ENCODE measurements around the gene CDK14. TPM values are rescaled to one million over a fixed set of nuclear protein-coding genes. Genes with fewer than 3 reads are reported as not detected.

Gene CDK14
- total and polyA plus RNA-seq, 2 donors (not counting 1 experiment from before 2014, with no cell fraction given) = 42.1 to 167 TPM

DNA sequence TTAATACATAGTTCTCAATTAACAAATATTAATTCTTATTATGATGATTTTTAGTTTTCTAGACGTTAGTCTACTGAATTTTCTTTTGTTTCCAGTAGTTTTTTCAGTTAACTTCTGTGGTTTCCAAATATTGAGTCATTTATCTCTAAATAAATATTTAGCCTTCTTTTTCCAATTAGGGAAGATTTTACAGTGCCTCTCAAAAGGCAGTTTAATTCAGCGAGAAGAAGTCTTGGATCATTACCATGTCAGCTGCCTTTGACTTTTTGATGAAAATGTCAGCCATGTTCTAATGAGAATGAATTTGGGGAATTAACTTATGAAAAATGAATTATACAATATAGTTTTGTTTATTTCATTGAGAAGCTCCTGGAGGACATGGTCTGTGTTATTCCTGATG lies 90.0 kb downstream of the CDK14 start:
- TF ChIP-seq, protein P1, sequence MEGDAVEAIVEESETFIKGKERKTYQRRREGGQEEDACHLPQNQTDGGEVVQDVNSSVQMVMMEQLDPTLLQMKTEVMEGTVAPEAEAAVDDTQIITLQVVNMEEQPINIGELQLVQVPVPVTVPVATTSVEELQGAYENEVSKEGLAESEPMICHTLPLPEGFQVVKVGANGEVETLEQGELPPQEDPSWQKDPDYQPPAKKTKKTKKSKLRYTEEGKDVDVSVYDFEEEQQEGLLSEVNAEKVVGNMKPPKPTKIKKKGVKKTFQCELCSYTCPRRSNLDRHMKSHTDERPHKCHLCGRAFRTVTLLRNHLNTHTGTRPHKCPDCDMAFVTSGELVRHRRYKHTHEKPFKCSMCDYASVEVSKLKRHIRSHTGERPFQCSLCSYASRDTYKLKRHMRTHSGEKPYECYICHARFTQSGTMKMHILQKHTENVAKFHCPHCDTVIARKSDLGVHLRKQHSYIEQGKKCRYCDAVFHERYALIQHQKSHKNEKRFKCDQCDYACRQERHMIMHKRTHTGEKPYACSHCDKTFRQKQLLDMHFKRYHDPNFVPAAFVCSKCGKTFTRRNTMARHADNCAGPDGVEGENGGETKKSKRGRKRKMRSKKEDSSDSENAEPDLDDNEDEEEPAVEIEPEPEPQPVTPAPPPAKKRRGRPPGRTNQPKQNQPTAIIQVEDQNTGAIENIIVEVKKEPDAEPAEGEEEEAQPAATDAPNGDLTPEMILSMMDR (IDR thresholded peaks at IDR 0.05) = no peak
- TF ChIP-seq EZH2 (IDR thresholded peaks at IDR 0.05; ENCODE audit: borderline replicate concordance, insufficient read depth, low read depth, low read length, poor library complexity, severe bottlenecking) = no peak
- no peak overlapping the region for H2AFZ ChIP-seq (ENCODE audit: insufficient read depth, low read depth, low read length, poor library complexity, severe bottlenecking)
- Mint-ChIP-seq H3K4me1 (peaks cover 32% of the 10 kb centered on the region), H3K9me3 (ENCODE audit: insufficient read depth) (no peaks in the 10 kb centered on the region), H3K27me3 (no peaks in the 10 kb centered on the region), H3K27ac (no peak overlapping the region), H3K4me3 (no peak overlapping the region)
- WGBS (ENCODE audit: insufficient coverage) = no CpG with 5 or more reads among the region's 2 CpGs
- POLR2A ChIA-PET = interaction anchor here (0.8 kb wide), 1 partner anchor 39 kb away, joined by 3 read pairs; no protein-coding TSS in a partner anchor
- H3K4me1 ChIP-seq (ENCODE audit: control insufficient read depth in 2 of 2, insufficient read depth in 2 of 2, low read length in 2 of 2) = peaks cover 10 to 17% of the 10 kb centered on the region in 2 donors
- ATAC-seq (ENCODE audit: low read depth) (no peak), DNase-seq (no peak)
- no peaks in the 10 kb centered on the region for H4K20me1 ChIP-seq (ENCODE audit: control insufficient read depth, insufficient read depth, low read length, poor library complexity, severe bottlenecking)
- CTCF ChIA-PET = interaction anchor here (1.0 kb wide), 1 partner anchor 348 kb away, joined by 3 read pairs; no protein-coding TSS in a partner anchor
- peaks cover 64% of the 10 kb centered on the region for H3K79me2 ChIP-seq (ENCODE audit: control insufficient read depth, insufficient read depth, low read length)
- no peak overlapping the region for H3K4me3 ChIP-seq (ENCODE audit: control extremely low read depth in 1 of 5, extremely low read depth in 1 of 5, insufficient read depth in 1 of 5, low read depth in 2 of 5, low read length in 4 of 5)
- no peak overlapping the region for H3K27ac ChIP-seq (ENCODE audit: low read length in 2 of 2)
- H3K36me3 ChIP-seq (replicated peaks in 1 of 2; ENCODE audit: control extremely low read depth in 1 of 2, control insufficient read depth in 1 of 2, extremely low read depth in 1 of 2, insufficient read depth in 2 of 2, low read length in 1 of 2) = no peaks in the 10 kb centered on the region
- no peaks in the 10 kb centered on the region for H3K9me3 ChIP-seq (ENCODE audit: control extremely low read depth in 1 of 3, control insufficient read depth in 2 of 3, insufficient read depth in 1 of 3, low read length in 2 of 3)
- intact Hi-C loops (cut with micrococcal nuclease) = no loop called here
- H3K27me3 ChIP-seq (replicated peaks in 1 of 4; ENCODE audit: control extremely low read depth in 1 of 4, control insufficient read depth in 3 of 4, insufficient read depth in 4 of 4, low read length in 3 of 4) = no peaks in the 10 kb centered on the region
- no peak overlapping the region for H3K9ac ChIP-seq (ENCODE audit: low read length)
- no peak overlapping the region for H3K4me2 ChIP-seq (replicated peaks; ENCODE audit: low read depth, low read length, poor library complexity, severe bottlenecking)

DNA sequence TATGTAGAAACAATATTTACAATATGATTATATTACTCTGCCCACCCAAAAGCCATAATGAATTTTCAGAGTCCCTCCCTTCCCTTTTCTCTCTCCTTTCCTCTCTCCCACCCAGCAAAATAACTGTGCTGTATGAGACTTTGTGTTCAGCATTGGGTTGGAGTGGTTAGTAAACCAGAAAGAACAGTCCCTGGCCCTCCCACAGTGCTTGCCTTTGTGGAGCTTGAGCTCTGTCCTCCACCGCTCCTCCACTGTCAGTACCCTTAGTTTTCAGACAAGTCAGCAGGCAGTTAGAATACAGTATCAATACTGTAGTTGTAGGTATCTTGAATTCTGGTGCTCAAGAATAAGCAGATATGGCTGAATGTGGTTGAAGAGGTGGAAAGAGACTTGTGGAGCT lies 92.7 kb downstream of the CDK14 start:
- H3K79me2 ChIP-seq (ENCODE audit: control insufficient read depth, insufficient read depth, low read length) = peaks cover 49% of the 10 kb centered on the region
- TF ChIP-seq, protein P1 (IDR thresholded peaks at IDR 0.05) = no peak
- no peak for TF ChIP-seq EZH2 (IDR thresholded peaks at IDR 0.05; ENCODE audit: borderline replicate concordance, insufficient read depth, low read depth, low read length, poor library complexity, severe bottlenecking)
- H3K4me3 ChIP-seq (ENCODE audit: control extremely low read depth in 1 of 5, extremely low read depth in 1 of 5, insufficient read depth in 1 of 5, low read depth in 2 of 5, low read length in 4 of 5) = no peak overlapping the region
- POLR2A ChIA-PET = no interaction called here
- Mint-ChIP-seq H3K9me3 (ENCODE audit: insufficient read depth) (no peaks in the 10 kb centered on the region), H3K27me3 (no peaks in the 10 kb centered on the region), H3K4me1 (peaks cover 40% of the 10 kb centered on the region), H3K27ac (no peak overlapping the region), H3K4me3 (no peak overlapping the region)
- no CpG with 5 or more reads among the region's 1 CpG for WGBS (ENCODE audit: insufficient coverage)
- no peaks in the 10 kb centered on the region for H3K9me3 ChIP-seq (ENCODE audit: control extremely low read depth in 1 of 3, control insufficient read depth in 2 of 3, insufficient read depth in 1 of 3, low read length in 2 of 3)
- no peaks in the 10 kb centered on the region for H3K27me3 ChIP-seq (replicated peaks in 1 of 4; ENCODE audit: control extremely low read depth in 1 of 4, control insufficient read depth in 3 of 4, insufficient read depth in 4 of 4, low read length in 3 of 4)
- no peaks in the 10 kb centered on the region for H4K20me1 ChIP-seq (ENCODE audit: control insufficient read depth, insufficient read depth, low read length, poor library complexity, severe bottlenecking)
- no peak overlapping the region for H3K9ac ChIP-seq (ENCODE audit: low read length)
- DNase-seq (no peak), ATAC-seq (ENCODE audit: low read depth) (no peak)
- intact Hi-C loops (cut with micrococcal nuclease) = no loop called here
- H3K36me3 ChIP-seq (replicated peaks in 1 of 2; ENCODE audit: control extremely low read depth in 1 of 2, control insufficient read depth in 1 of 2, extremely low read depth in 1 of 2, insufficient read depth in 2 of 2, low read length in 1 of 2) = no peaks in the 10 kb centered on the region
- CTCF ChIA-PET = interaction anchor here (0.9 to 1.3 kb wide), 4 partner anchors 20 to 349 kb away, joined by 3 to 6 read pairs (median 4); no protein-coding TSS in a partner anchor
- peaks cover 10 to 17% of the 10 kb centered on the region in 2 donors for H3K4me1 ChIP-seq (ENCODE audit: control insufficient read depth in 2 of 2, insufficient read depth in 2 of 2, low read length in 2 of 2)
- H3K27ac ChIP-seq (ENCODE audit: low read length in 2 of 2) = no peak overlapping the region
- no peak overlapping the region for H2AFZ ChIP-seq (ENCODE audit: insufficient read depth, low read depth, low read length, poor library complexity, severe bottlenecking)
- H3K4me2 ChIP-seq (replicated peaks; ENCODE audit: low read depth, low read length, poor library complexity, severe bottlenecking) = no peak overlapping the region
